GM23248 (cell line): ENCODE data around the gene BMP2K.

Experiments
- EZH2 ChIP-seq: fragments of 200-600 bp; sonication (generic); IDR thresholded peaks from 2 replicates; pipeline ENCODE4 v1.6.1; 2018; ENCODE audit warnings: antibody characterized with exemption, mild to moderate bottlenecking; ENCODE audit not compliant: insufficient read depth, poor library complexity, severe bottlenecking
- EZH2phosphoT487 ChIP-seq: fragments of 200-600 bp; sonication (generic); IDR thresholded peaks from 2 replicates; pipeline ENCODE4 v1.6.1; 2018; ENCODE audit warnings: antibody characterized with exemption, moderate library complexity, mild to moderate bottlenecking, low read depth; ENCODE audit not compliant: insufficient read depth

- TF ChIP-seq EZH2 (no peak), EZH2phosphoT487 (no peak)
These were observed 12.3 kb upstream of the BMP2K start for GRCh38 chr4:78763763-78764387.
